Measurements from ENCODE around the gene ERICH4. TPM values are rescaled to one million over a fixed set of nuclear protein-coding genes. Genes with fewer than 3 reads are reported as not detected.

The ERICH4 gene
- total RNA-seq, 1 experiment from 2014 or later, result not detected

DNA sequence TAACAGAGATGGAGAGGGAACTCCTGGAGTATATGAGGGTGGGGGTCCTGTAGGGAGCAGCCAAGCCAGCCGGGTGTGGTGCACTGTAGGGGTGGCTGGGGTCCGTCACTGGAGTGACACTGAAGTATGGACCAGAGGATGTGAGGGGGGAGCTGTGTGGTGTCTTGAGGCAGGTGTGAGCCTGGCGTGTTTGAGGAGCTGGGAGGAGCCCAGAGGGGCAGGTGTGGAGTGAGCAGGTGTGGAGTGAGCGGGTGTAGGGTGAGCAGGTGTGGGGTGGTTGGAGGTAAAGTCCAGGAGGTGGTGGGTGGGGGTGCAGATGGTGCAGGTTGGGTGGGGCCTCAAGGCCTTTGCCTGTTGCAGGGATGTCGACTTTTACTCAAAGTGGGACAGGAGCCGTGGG, 21.6 kb upstream of the ERICH4 start:
- Histone ChIP-seq H3K4me1 (replicated peaks; ENCODE audit: insufficient read depth) (no peaks in the 10 kb centered on the region), H3K79me2 (ENCODE audit: low read depth) (no peaks in the 10 kb centered on the region), H3K27ac (no peak overlapping the region), H3F3A (ENCODE audit: insufficient read depth, low read depth) (no peaks in the 10 kb centered on the region), H3K36me3 (ENCODE audit: low read depth) (0 out of 2 replicates have a peak, but pooled peaks cover 2% of the 10 kb centered on the region), H3K27me3 (ENCODE audit: insufficient read depth, low read depth) (no peaks in the 10 kb centered on the region), H3K9me3 (ENCODE audit: insufficient read depth, low read depth) (no peaks in the 10 kb centered on the region), H2AFZ (no peak overlapping the region), H3K4me2 (no peak overlapping the region), H3K9me2 (ENCODE audit: insufficient read depth) (no peaks in the 10 kb centered on the region), H3K4me3 (no peak overlapping the region), H4K20me1 (ENCODE audit: insufficient read depth) (no peaks in the 10 kb centered on the region)
- no peak for DNase-seq
- ChIA-PET POLR2A (ENCODE audit: unreplicated experiment) (interaction anchor here (0.7 kb wide), 1 partner anchor 15 kb away, joined by 3 read pairs; no protein-coding TSS in a partner anchor), CTCF (no interaction called here)
- intact Hi-C loops (cut with micrococcal nuclease; ENCODE audit: unreplicated experiment), result no loop called here
- TF ChIP-seq EZH2 (IDR thresholded peaks at IDR 0.05; ENCODE audit: low read depth), result no peak
- TF ChIP-seq, protein P1, sequence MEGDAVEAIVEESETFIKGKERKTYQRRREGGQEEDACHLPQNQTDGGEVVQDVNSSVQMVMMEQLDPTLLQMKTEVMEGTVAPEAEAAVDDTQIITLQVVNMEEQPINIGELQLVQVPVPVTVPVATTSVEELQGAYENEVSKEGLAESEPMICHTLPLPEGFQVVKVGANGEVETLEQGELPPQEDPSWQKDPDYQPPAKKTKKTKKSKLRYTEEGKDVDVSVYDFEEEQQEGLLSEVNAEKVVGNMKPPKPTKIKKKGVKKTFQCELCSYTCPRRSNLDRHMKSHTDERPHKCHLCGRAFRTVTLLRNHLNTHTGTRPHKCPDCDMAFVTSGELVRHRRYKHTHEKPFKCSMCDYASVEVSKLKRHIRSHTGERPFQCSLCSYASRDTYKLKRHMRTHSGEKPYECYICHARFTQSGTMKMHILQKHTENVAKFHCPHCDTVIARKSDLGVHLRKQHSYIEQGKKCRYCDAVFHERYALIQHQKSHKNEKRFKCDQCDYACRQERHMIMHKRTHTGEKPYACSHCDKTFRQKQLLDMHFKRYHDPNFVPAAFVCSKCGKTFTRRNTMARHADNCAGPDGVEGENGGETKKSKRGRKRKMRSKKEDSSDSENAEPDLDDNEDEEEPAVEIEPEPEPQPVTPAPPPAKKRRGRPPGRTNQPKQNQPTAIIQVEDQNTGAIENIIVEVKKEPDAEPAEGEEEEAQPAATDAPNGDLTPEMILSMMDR (conservative IDR thresholded peaks at IDR 0.05), result no peak
- BruUV-seq (replicated peaks), result no TSS peak

DNA sequence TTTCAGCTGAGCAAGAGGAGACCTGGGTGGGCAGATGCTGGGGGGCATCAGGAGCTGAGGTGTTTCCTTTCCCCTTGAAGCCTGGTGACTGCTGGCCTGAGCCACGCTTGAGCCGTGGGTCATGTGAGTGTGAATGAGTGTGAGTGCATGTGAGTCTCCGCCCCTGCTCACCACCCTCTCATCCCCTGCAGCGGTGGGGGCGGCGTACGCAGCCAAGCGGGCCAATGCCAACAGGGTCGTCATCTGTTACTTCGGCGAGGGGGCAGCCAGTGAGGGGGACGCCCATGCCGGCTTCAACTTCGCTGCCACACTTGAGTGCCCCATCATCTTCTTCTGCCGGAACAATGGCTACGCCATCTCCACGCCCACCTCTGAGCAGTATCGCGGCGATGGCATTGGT, 21.0 kb upstream of the ERICH4 start:
- H4K20me1 ChIP-seq (ENCODE audit: insufficient read depth), result no peaks in the 10 kb centered on the region
- POLR2A ChIA-PET (ENCODE audit: unreplicated experiment), result no interaction called here
- no TSS peak for BruUV-seq (replicated peaks)
- no peaks in the 10 kb centered on the region for H3K79me2 ChIP-seq (ENCODE audit: low read depth)
- intact Hi-C loops (cut with micrococcal nuclease; ENCODE audit: unreplicated experiment), result no loop called here
- no peak overlapping the region for H3K4me3 ChIP-seq
- TF ChIP-seq EZH2 (IDR thresholded peaks at IDR 0.05; ENCODE audit: low read depth), result no peak
- TF ChIP-seq, protein P1 (conservative IDR thresholded peaks at IDR 0.05), result no peak
- H3K36me3 ChIP-seq (ENCODE audit: low read depth), result 0 out of 2 replicates have a peak, but pooled peaks cover 2% of the 10 kb centered on the region
- no peaks in the 10 kb centered on the region for H3K4me1 ChIP-seq (replicated peaks; ENCODE audit: insufficient read depth)
- CTCF ChIA-PET, result no interaction called here
- no peak overlapping the region for H2AFZ ChIP-seq
- no peaks in the 10 kb centered on the region for H3F3A ChIP-seq (ENCODE audit: insufficient read depth, low read depth)
- no peaks in the 10 kb centered on the region for H3K27me3 ChIP-seq (ENCODE audit: insufficient read depth, low read depth)
- H3K9me3 ChIP-seq (ENCODE audit: insufficient read depth, low read depth), result no peaks in the 10 kb centered on the region
- no peak overlapping the region for H3K4me2 ChIP-seq
- H3K9me2 ChIP-seq (ENCODE audit: insufficient read depth), result no peaks in the 10 kb centered on the region
- H3K27ac ChIP-seq, result no peak overlapping the region
- no peak for DNase-seq

DNA sequence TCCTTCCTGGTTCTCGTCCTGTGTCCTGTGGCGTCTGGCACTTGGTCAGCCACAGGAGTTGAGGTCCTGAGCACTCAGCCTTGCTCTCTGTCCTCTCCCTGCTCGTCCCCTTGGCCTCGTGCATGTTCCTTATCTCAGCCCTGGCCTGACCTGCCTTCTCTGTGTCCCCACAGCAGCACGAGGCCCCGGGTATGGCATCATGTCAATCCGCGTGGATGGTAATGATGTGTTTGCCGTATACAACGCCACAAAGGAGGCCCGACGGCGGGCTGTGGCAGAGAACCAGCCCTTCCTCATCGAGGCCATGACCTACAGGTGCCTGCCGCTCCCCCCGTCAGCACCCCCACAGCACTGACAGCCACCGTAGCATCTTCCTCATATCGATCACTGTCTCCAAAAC, 20.5 kb upstream of the ERICH4 start:
- TF ChIP-seq EZH2 (IDR thresholded peaks at IDR 0.05; ENCODE audit: low read depth), result no peak
- TF ChIP-seq, protein P1 (conservative IDR thresholded peaks at IDR 0.05), result no peak
- no TSS peak for BruUV-seq (replicated peaks)
- Histone ChIP-seq H2AFZ (no peak overlapping the region), H4K20me1 (ENCODE audit: insufficient read depth) (no peaks in the 10 kb centered on the region), H3F3A (ENCODE audit: insufficient read depth, low read depth) (no peaks in the 10 kb centered on the region), H3K36me3 (ENCODE audit: low read depth) (0 out of 2 replicates have a peak, but pooled peaks cover 2% of the 10 kb centered on the region), H3K27me3 (ENCODE audit: insufficient read depth, low read depth) (no peaks in the 10 kb centered on the region), H3K9me2 (ENCODE audit: insufficient read depth) (no peaks in the 10 kb centered on the region), H3K79me2 (ENCODE audit: low read depth) (no peaks in the 10 kb centered on the region), H3K9me3 (ENCODE audit: insufficient read depth, low read depth) (no peaks in the 10 kb centered on the region), H3K4me2 (no peak overlapping the region), H3K4me3 (no peak overlapping the region), H3K27ac (no peak overlapping the region), H3K4me1 (replicated peaks; ENCODE audit: insufficient read depth) (no peaks in the 10 kb centered on the region)
- intact Hi-C loops (cut with micrococcal nuclease; ENCODE audit: unreplicated experiment), result no loop called here
- ChIA-PET POLR2A (ENCODE audit: unreplicated experiment) (no interaction called here), CTCF (no interaction called here)
- no peak for DNase-seq
